ENCODE measurements around the gene KCMF1.

The KCMF1 gene

DNA sequence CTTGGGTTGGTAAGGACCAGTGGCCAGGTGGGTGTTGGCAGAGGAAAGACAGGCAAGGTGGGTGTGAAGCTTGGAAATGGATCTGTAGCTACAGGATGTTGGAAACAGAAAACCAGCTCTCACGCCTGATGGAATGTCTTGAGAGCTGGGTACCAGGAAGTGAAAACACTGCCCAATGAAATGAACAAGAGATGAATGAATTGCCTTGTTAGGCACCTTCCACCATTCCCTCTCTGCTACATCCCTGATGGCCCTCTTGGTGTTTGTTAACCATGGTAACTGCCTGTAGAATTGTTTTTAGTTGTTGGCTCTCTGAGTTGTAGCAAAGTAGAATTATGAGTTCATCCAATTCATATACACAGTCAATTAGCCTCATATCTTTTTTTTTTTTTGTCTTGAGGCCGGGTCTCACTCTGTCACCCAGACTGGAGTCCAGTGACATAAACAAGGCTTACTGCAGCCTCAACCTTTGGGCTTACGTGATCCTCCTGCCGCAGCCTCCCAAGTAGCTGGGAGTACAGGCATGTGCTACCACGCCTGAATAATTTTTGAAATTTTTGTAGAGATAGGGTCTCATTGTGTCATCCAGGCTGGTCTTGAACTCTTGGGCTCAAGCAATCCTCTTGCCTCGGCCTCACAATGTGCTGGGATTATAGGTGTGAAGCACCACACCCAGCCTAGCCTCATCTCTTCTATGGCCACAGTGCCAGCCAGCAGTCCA lies 9.5 kb downstream of the KCMF1 start:
- DNase-seq (ENCODE audit: low read depth in 2 of 2) = no peak

GRCh38 chr2:84986018-84986417 lies 15.1 kb downstream of the KCMF1 start:
- DNase-seq (ENCODE audit: low read depth in 2 of 2) = no peak

DNA sequence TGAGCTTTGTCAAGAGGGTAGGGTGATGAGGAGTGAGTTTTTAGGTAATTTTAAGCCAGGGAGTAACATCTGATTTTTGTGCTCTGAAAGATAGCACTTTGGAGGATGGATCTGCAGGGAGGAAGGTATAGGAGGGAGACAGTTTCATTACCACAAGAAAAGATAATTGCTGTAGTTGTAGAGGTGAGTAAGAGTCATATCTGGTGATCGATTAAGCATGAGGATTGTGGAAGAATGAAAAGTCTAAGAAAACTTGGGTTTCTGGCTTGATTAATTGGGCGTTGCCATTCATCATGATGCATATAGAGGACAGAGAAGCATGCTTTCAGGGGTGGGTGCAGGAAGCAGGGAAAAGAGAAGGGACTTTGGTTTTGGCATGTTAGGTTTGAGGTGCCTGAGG lies 18.5 kb downstream of the KCMF1 start:
- DNase-seq (ENCODE audit: low read depth in 2 of 2) = no peak

DNA sequence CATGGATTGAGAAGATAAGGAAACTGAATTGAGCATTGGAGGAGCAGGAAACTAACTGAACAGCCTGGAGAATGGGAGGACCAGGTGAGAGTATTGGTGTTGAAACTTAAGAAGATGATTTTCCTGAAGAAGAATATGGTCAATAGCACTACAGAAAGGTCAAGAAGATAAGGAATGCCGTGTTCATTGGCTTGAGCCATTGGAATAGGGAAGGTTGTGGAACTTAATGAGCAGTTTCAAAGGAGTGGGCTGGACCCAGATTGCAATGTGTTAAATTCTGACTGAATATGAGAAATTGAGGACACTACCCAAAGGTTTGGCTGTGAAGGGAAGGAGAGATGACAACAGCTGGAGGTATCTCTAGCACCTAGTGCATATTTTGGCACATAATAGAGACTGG lies 19.0 kb downstream of the KCMF1 start:
- DNase-seq (ENCODE audit: low read depth in 2 of 2) = no peak

DNA sequence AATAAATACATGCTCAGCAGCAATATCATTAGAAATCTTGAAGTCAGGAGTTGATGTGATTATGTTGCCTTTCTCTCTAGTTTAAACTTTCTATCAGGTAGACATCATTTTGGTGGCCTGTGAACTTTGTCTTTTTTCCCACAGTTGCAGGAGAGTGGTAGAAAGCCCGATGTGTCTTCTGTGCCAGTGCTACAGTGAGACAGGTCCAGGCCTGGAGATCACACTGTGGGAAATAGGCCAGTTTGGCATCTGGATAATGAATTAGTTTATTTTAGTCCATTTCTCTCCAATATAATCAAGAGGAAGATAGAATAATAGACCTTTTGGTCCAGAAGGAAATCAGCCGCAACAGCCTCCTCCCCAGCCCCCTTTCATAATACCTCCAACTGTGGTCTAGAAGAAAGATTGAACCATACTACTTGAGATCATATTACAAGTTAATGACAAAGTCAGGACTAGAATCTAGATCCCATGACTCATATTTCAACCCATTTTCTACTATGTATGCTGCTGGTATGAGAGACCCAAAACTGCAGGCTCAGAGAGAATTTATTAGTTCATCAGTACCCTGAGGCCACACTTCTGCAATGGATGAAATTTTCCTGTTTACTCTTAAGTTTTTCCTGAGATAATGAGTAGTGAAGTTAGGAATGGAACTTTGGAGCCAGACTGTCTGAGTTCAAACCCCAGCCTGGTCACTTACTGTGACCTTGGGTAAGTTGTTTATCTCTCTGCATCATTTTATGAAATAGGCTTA lies 20.6 kb downstream of the KCMF1 start:
- DNase-seq (ENCODE audit: low read depth in 2 of 2) = no peak

- DNase-seq (ENCODE audit: low read depth in 2 of 2) = no peak
These were observed 24.9 kb downstream of the KCMF1 start for GRCh38 chr2:84995826-84996225.

DNA sequence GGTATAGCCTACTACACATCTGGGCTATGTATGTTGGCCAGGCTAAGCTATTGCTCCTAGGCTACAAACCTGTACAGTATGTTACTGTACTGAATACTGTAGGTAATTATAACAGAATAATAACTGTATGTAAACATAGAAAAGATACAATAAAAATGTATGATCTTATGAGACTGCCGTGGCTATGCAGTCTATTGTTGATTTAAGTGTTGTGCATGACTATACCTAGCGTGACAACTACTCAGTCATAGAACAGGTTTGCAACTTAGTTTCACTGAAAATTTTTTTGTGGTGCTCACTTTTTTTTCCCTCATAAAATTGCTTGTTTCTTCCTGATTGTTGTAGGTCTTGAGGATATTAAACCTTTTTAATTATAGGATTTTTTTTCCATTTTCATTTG lies 25.9 kb downstream of the KCMF1 start:
- DNase-seq (ENCODE audit: low read depth in 2 of 2) = no peak

DNA sequence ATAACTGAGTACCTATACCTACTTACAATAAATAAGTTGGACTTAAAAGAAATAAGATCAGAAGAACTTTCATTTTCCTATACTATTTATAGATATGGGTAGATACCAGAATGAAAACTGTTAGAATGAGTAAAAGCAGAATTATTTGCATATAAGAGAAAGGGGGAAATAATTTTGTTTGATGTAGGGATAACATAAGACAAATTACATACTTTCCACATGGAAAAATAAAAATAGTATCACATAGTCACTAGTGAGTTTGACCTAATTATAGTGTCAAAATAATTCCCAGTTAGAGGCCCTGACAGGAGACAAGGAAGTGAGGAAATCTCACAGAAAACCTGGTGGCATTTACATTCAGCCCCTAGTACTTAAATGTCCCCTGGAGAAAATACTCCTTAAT lies 28.6 kb downstream of the KCMF1 start:
- DNase-seq (ENCODE audit: low read depth in 2 of 2) = no peak

GRCh38 chr2:85001595-85001994 lies 30.6 kb downstream of the KCMF1 start:
- no peak for DNase-seq (ENCODE audit: low read depth in 2 of 2)

- no peak for DNase-seq (ENCODE audit: low read depth in 2 of 2)
These were observed 31.6 kb downstream of the KCMF1 start for GRCh38 chr2:85002534-85002933.

- no peak for DNase-seq (ENCODE audit: low read depth in 2 of 2)
These were observed 37.3 kb downstream of the KCMF1 start for GRCh38 chr2:85008252-85008651.

DNA sequence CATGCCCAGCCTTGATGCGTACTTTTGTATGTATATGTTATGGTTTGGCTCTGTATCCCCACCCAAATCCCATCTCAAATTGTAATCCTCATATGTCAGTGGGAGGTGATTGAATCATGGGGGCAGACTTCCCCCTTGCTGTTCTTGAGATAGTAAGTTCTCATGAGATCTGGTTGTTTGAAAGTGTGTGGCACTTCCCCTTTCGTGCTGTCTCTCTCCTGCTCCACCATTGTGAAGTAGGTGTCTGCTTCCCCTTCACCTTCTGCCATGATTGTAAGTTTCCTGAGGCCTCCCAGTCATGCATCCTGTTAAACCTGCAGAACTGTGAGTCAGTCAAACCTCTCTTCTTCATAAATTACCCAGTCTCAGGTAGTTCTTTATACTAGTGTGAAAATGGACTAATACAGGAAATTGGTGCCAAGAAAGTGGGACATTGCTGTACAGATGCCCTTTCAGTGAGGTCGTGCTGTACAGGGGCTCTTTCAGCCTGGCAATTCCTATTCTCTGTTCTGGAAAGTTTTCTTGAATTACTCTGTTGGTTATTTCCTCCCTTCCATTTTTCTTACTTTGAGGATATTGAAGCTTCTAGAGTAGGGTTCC lies 38.2 kb downstream of the KCMF1 start:
- DNase-seq (ENCODE audit: low read depth in 2 of 2) = no peak

DNA sequence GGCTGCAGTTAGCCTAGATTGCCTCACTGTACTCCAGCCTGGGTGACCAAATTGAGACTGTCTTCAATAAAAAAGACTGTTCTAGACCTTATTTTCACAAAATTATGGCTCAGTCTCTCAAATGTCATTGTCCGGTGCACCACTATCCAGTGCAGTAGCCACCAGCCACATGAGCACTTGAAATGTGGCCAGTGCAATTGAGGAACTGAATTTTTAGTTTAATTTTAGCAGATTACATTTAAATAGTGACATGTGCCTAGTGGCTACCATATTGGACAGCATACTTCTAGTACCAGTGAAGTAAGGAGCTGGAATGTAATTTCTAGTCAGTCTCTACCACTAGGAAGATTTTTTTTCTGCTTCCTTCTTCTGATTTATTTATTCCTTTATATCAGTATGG lies 39.4 kb downstream of the KCMF1 start:
- no peak for DNase-seq (ENCODE audit: low read depth in 2 of 2)

- no peak for DNase-seq (ENCODE audit: low read depth in 2 of 2)
These were observed 40.1 kb downstream of the KCMF1 start for GRCh38 chr2:85011098-85011497.

- no peak for DNase-seq (ENCODE audit: low read depth in 2 of 2)
These were observed 40.8 kb downstream of the KCMF1 start for GRCh38 chr2:85011747-85012146.

DNA sequence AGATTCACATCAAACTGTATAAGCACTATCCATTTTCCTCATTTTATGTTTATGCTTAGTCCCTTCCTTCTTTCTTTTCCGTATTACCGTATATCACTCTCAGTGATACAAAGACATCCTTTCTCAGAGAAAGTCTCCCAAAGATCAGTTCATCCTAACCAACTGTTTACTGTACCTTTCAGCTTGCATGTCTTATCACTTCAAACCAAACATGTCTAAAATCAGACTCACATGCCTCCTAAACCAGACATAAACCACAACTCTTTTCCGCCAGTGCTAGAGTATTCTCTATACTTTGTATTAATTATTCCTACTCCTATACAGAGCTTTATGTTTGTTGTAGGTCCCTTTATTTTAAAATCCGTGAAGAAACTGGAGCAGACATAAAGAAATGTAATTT lies 41.5 kb downstream of the KCMF1 start:
- DNase-seq (ENCODE audit: low read depth in 2 of 2) = no peak

GRCh38 chr2:85012855-85013254 lies 41.9 kb downstream of the KCMF1 start:
- DNase-seq (ENCODE audit: low read depth in 2 of 2) = no peak

GRCh38 chr2:85015653-85016360 lies 44.8 kb downstream of the KCMF1 start:
- DNase-seq (ENCODE audit: low read depth in 2 of 2) = no peak

DNA sequence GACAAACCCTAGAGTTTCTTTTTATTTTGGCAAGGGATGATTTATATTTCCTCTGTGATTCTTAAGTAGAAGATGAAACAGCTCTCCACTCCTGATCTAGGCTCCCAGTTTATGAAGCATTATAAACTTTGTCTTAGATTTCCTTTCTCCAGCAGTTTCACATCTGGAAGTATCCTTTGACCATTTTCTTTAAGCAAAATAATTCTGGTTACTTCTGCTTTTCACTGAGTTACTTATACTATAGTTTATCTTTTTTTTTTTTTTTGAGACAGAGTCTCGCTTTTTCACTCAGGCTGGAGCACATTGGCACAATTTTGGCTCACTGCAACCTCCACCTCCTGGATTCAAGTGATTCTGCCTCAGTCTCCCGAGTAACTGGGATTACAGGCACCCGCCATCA lies 45.5 kb downstream of the KCMF1 start:
- DNase-seq (ENCODE audit: low read depth in 2 of 2) = no peak

DNA sequence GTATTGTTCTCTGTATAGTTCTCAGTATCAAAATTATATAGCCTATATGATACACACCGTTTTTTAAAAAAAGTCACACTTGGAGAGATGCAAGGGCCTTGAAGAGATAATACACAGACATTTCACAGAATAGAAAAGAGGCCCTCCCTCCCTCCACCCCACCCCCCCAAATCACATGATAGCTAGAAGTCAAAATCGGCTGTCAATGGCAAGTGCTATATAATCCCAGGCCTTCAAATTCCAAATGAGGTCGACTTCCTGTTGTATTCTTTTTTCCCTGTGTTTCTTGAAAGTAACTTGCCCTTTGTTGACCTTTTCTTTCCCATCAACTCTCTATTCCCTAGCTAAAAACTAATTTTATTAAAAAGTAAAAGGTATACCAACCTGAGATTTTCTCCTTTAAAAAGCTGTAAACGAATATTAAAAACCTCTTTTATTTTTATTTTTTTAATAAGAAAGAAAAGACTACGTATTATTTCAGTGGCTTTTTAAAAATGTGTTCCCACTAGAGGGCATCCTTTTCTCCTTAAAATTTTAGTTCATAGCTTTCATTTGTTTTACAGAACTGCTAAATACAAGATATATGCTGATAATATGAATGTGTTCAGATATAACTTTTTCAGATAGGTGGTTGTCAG lies 46.6 kb downstream of the KCMF1 start:
- no peak for DNase-seq (ENCODE audit: low read depth in 2 of 2)

DNA sequence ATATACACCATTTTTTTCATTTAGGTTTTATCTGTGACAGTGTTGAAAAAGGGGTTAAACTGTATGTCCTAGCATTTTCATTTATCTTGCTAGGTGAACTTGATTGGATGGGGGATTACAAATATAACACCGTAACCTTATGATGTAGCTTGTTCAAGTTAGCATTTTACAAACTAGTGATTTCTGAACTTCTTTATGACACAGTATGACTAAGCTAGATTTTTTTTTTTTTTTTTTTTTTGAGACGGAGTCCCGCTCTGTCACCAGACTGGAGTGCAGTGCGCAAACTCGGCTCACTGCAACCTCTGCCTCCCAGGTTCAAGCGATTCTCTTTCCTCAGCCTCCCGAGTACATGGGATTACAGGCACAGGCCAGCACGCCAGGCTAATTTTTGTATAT lies 47.1 kb downstream of the KCMF1 start:
- DNase-seq (ENCODE audit: low read depth in 2 of 2) = no peak

- DNase-seq (ENCODE audit: low read depth in 2 of 2) = no peak
These were observed 48.2 kb downstream of the KCMF1 start for GRCh38 chr2:85019121-85019520.
